PC-3 (cell line): Measurements from ENCODE around the gene ETV5. TPM values are rescaled to one million over a fixed set of nuclear protein-coding genes. Genes with fewer than 3 reads are reported as not detected.

ENCODE experiments used
- ATAC-seq: fragments of 200-7000 bp; cut with Tn5 transposase; 2 replicates; pipeline ENCODE4 v1.9.1; 2020; ENCODE audit warnings: mild to moderate bottlenecking, moderate library complexity
- BruUV-seq: library from RNA; stranded (reverse); fragments of 400-500 nt; replicated peaks from 2 replicates; lab custom pipeline; 2021; lab: Mats Ljungman, UMichigan
- CTCF ChIA-PET: fragments of 300-600 bp; sonication (Branson Sonifier 250); formaldehyde crosslinking; loops from one replicate; lab custom pipeline; 2022; ENCODE audit warnings: antibody characterized with exemption; lab: Charles Lee
- POLR2A ChIA-PET: fragments of 300-600 bp; sonication (Branson Sonifier 250); formaldehyde crosslinking; loops from one replicate; lab custom pipeline; 2022; ENCODE audit warnings: antibody characterized with exemption; ENCODE audit not compliant: unreplicated experiment; lab: Charles Lee
- DNase-seq: peaks from one replicate; pipeline ENCODE4 v3.0.0-alpha.2; 2015
- H2AFZ ChIP-seq: fragments of 300-600 bp; sonication (generic); 2 replicates; pipeline ENCODE4 v1.6.0; 2016; ENCODE audit warnings: antibody characterized with exemption, low read length
- H3F3A ChIP-seq: fragments of 300-600 bp; sonication (generic); one replicate; pipeline ENCODE4 v1.6.0; 2017; ENCODE audit warnings: antibody characterized with exemption, low read length, control low read depth, mild to moderate bottlenecking; ENCODE audit not compliant: unreplicated experiment
- H3K27ac ChIP-seq: fragments of 300-600 bp; sonication (generic); 2 replicates; pipeline ENCODE4 v1.5.1; 2016; ENCODE audit warnings: mild to moderate bottlenecking, low read length
- H3K27me3 ChIP-seq: fragments of 300-600 bp; sonication (generic); 2 replicates; pipeline ENCODE4 v1.6.1; 2016; ENCODE audit warnings: low read length, mixed read lengths
- H3K36me3 ChIP-seq: fragments of 300-600 bp; sonication (generic); 2 replicates; pipeline ENCODE4 v1.6.1; 2016; ENCODE audit warnings: low read depth, mixed run types, low read length, mixed read lengths
- H3K4me1 ChIP-seq: fragments of 300-600 bp; sonication (generic); 2 replicates; pipeline ENCODE4 v1.5.1; 2016; ENCODE audit warnings: low read length; ENCODE audit not compliant: insufficient read depth
- H3K4me2 ChIP-seq: fragments of 300-600 bp; sonication (generic); 2 replicates; pipeline ENCODE4 v1.6.0; 2016; ENCODE audit warnings: low read length
- H3K4me3 ChIP-seq: fragments of 300-600 bp; sonication (generic); 2 replicates; pipeline ENCODE4 v1.5.1; 2016; ENCODE audit warnings: mild to moderate bottlenecking, low read length, mixed read lengths
- H3K79me2 ChIP-seq: fragments of 300-600 bp; sonication (generic); 2 replicates; pipeline ENCODE4 v1.6.1; 2017; ENCODE audit warnings: low read length, mixed read lengths
- H3K9ac ChIP-seq: fragments of 300-600 bp; sonication (generic); 2 replicates; pipeline ENCODE4 v1.6.0; 2016; ENCODE audit warnings: mild to moderate bottlenecking, low read length
- H3K9me2 ChIP-seq: fragments of 300-600 bp; sonication (generic); replicated peaks from 2 replicates; pipeline ENCODE4 v1.6.1; 2016; ENCODE audit warnings: mixed run types, low read length, mixed read lengths
- H3K9me3 ChIP-seq: fragments of 300-600 bp; sonication (generic); 2 replicates; pipeline ENCODE4 v1.6.1; 2016; ENCODE audit warnings: low read length, mixed read lengths
- H4K20me1 ChIP-seq: fragments of 300-600 bp; sonication (generic); 2 replicates; pipeline ENCODE4 v1.6.1; 2016; ENCODE audit warnings: low read length, mixed read lengths
- EZH2 ChIP-seq: fragments of 300-600 bp; sonication (generic); IDR thresholded peaks from one replicate; pipeline ENCODE4 v1.6.1; 2017; ENCODE audit warnings: antibody characterized with exemption, mild to moderate bottlenecking, low read length; ENCODE audit not compliant: unreplicated experiment
- EZH2phosphoT487 ChIP-seq: fragments of 300-600 bp; sonication (generic); IDR thresholded peaks from 2 replicates; pipeline ENCODE4 v1.6.1; 2018; ENCODE audit warnings: mild to moderate bottlenecking, antibody characterized with exemption, low read length, borderline replicate concordance
- intact Hi-C: fragments of 100-400 bp; cut with micrococcal nuclease; formaldehyde crosslinking; loops from 2 replicates; pipeline ENCODE4 v1.9.0; 2023
- total RNA-seq: library from RNA; depleted of rRNA; stranded (reverse); fragments of >200 nt; gene quantifications from 2 replicates; pipeline ENCODE4 v1.2.3, GENCODE V29; 2014
- TF ChIP-seq, protein P1 (sequence below): fragments of 300-600 bp; sonication (generic); conservative IDR thresholded peaks from 2 replicates; pipeline ENCODE4 v1.5.1; 2017; ENCODE audit warnings: antibody characterized with exemption, low read depth, mild to moderate bottlenecking, low read length

ETV5 gene
- total RNA-seq, 1 experiment from 2014 or later: 60.6 TPM

DNA sequence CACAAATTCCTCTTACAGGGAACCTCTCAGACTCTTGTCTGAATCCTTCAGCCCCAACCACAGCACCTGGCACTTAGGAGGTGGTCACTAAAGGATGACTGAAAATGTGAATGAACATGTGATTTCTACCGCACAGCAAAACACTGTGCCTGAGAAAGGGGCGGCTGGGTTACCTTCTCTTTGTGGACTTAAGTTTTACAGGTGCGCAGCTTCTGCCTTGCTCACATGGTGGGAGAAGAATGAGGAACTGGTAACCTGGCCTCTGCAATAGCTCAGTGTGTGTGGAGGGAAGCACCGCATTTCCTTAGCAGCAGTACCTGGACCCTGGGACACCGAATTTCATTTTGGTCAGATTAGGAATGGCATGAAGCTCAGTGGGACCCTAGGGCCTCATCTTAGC, 9.8 kb upstream of the ETV5 start:
- ChIA-PET CTCF (no interaction called here), POLR2A (no interaction called here)
- no peaks in the 10 kb centered on the region for H3K4me1 ChIP-seq
- H3K9me2 ChIP-seq: no peaks in the 10 kb centered on the region
- no TSS peak for BruUV-seq
- no peak overlapping the region for H2AFZ ChIP-seq
- intact Hi-C loops: no loop called here
- TF ChIP-seq EZH2 (no peak), EZH2phosphoT487 (no peak)
- TF ChIP-seq, protein P1, sequence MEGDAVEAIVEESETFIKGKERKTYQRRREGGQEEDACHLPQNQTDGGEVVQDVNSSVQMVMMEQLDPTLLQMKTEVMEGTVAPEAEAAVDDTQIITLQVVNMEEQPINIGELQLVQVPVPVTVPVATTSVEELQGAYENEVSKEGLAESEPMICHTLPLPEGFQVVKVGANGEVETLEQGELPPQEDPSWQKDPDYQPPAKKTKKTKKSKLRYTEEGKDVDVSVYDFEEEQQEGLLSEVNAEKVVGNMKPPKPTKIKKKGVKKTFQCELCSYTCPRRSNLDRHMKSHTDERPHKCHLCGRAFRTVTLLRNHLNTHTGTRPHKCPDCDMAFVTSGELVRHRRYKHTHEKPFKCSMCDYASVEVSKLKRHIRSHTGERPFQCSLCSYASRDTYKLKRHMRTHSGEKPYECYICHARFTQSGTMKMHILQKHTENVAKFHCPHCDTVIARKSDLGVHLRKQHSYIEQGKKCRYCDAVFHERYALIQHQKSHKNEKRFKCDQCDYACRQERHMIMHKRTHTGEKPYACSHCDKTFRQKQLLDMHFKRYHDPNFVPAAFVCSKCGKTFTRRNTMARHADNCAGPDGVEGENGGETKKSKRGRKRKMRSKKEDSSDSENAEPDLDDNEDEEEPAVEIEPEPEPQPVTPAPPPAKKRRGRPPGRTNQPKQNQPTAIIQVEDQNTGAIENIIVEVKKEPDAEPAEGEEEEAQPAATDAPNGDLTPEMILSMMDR: no peak
- H3F3A ChIP-seq: no peaks in the 10 kb centered on the region
- DNase-seq (no peak), ATAC-seq (no peak)
- H3K27me3 ChIP-seq: peaks cover 36% of the 10 kb centered on the region
- no peaks in the 10 kb centered on the region for H3K36me3 ChIP-seq
- H4K20me1 ChIP-seq: no peaks in the 10 kb centered on the region
- H3K79me2 ChIP-seq: no peaks in the 10 kb centered on the region
- no peak overlapping the region for H3K4me2 ChIP-seq
- H3K4me3 ChIP-seq: no peak overlapping the region
- no peaks in the 10 kb centered on the region for H3K9me3 ChIP-seq
- H3K9ac ChIP-seq: no peak overlapping the region
- no peak overlapping the region for H3K27ac ChIP-seq

DNA sequence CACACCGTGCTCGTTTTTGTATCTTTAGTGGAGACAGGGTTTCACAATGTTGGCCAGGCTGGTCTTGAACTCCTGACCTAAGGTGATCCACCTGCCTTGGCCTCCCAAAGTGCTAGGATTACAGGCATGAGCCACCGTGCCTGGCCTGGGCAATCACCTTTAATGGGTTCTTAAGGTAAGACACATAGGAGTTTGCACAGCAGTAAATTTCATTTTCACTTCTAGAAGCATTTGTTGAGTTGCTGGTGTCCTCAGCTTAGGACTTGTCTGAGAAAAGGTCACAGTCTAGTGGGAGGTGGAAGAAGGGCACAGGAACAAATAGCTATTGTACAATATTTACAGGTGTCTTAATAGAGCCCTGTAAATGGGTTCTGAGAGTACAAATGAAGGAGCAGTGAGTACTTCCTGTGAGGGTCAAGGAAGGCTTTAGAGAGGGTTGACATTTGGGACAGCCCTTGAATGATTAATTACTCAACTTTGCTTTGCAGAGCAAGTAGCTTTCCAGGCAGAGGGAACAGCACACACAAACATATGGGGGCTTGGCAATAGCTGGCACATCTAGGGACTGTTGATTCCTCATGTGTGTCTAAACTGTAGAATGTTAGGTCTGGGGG, 8.7 kb upstream of the ETV5 start:
- Histone ChIP-seq H4K20me1 (no peaks in the 10 kb centered on the region), H3K79me2 (no peaks in the 10 kb centered on the region), H3K4me2 (no peak overlapping the region), H3K36me3 (no peaks in the 10 kb centered on the region), H2AFZ (no peak overlapping the region), H3K27me3 (peaks cover 36% of the 10 kb centered on the region), H3K4me3 (no peak overlapping the region), H3K27ac (no peak overlapping the region), H3K9me2 (no peaks in the 10 kb centered on the region), H3K9ac (no peak overlapping the region), H3K9me3 (no peaks in the 10 kb centered on the region), H3K4me1 (no peaks in the 10 kb centered on the region), H3F3A (no peaks in the 10 kb centered on the region)
- BruUV-seq: no TSS peak
- ATAC-seq (no peak), DNase-seq (no peak)
- intact Hi-C loops: no loop called here
- ChIA-PET CTCF (no interaction called here), POLR2A (no interaction called here)
- TF ChIP-seq EZH2: no peak
- no peak for TF ChIP-seq EZH2phosphoT487
- TF ChIP-seq, protein P1: no peak

DNA sequence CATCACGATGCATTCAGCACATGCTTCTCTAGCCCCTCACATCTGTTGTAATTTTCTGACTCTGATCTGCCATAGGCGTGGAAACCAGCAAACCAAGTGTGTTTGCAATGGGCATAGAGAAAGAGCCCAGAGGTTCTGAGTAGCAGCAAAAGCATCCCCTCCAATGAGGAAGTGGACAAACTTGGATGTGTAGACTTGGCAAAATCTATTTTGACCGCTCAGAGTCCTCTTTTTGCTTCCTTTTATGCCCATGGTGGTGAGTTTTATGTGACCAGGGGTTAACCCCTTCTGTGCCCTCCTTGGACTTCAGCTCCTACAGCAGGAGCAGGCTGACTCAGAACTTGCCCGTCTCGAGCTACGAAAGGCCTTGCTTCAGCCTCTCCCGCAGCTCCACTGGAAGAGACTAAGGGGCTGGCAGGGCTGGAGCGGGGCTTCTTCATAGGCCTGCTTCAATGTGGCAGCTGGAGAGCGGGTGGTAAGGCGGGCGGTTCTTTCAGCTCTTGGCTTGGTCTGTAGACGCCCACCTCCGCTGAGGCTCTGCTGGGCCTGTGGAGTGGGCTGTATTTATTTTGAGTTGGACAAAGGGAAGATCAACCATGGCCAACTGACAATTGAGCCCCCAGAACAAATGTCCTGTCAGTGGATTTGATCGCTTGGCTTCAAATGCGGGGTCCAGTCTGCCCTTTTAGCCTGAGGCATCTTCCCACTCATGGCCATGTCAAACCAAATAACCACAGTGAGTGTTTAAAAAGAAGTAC, 6.5 kb upstream of the ETV5 start:
- Histone ChIP-seq H3K4me2 (no peak overlapping the region), H3K27me3 (peaks cover 33% of the 10 kb centered on the region), H3F3A (no peaks in the 10 kb centered on the region), H3K27ac (no peak overlapping the region), H2AFZ (no peak overlapping the region), H3K9ac (no peak overlapping the region), H3K9me2 (no peaks in the 10 kb centered on the region), H3K9me3 (no peaks in the 10 kb centered on the region), H3K4me1 (peaks cover 1% of the 10 kb centered on the region), H3K36me3 (no peaks in the 10 kb centered on the region), H4K20me1 (no peaks in the 10 kb centered on the region), H3K79me2 (no peaks in the 10 kb centered on the region), H3K4me3 (no peak overlapping the region)
- no TSS peak for BruUV-seq
- no peak for TF ChIP-seq EZH2
- TF ChIP-seq EZH2phosphoT487: no peak
- TF ChIP-seq, protein P1: no peak
- ChIA-PET POLR2A (no interaction called here), CTCF (no interaction called here)
- intact Hi-C loops: no loop called here
- DNase-seq (no peak), ATAC-seq (no peak)
